ENCODE data around the gene CRISP3. TPM values are rescaled to one million over a fixed set of nuclear protein-coding genes. Genes with fewer than 3 reads are reported as not detected.

CRISP3 gene
- total and polyA plus RNA-seq, 9 of the 15 experiments (the other 6 are each of a cell fraction or from before 2014, with no cell fraction given), result 0.21 to 2.0 (median 0.58) TPM

GRCh38 chr6:49736017-49736508 is 8.1 kb downstream of the CRISP3 start (continued):
- TF ChIP-seq THAP12 (CRISPR knock-in tag; IDR thresholded peaks at IDR 0.05) (no peak), SMARCA4 (IDR thresholded peaks at IDR 0.05) (peak; percentile 96), HEY1 (CRISPR knock-in tag; IDR thresholded peaks at IDR 0.05; ENCODE audit: borderline replicate concordance) (no peak), MIER1 (IDR thresholded peaks at IDR 0.05; ENCODE audit: low read depth) (no peak), ZNF785 (CRISPR knock-in tag; IDR thresholded peaks at IDR 0.05) (no peak), PRMT5 (CRISPR knock-in tag; IDR thresholded peaks at IDR 0.05) (no peak), KDM1A (IDR thresholded peaks at IDR 0.05) (peak; percentile 19 to 39; a peak in 2 of 4 replicates), CHD2 (IDR thresholded peaks at IDR 0.05; ENCODE audit: low read depth, low read length) (no peak), SMAD2 (IDR thresholded peaks at IDR 0.05; ENCODE audit: low read depth, low read length) (no peak), ZNF165 (CRISPR knock-in tag; IDR thresholded peaks at IDR 0.05; ENCODE audit: borderline replicate concordance) (no peak), HDAC2 (IDR thresholded peaks at IDR 0.05) (peak; percentile 73; the same call in 1 of the 2 replicates), HDAC3 (IDR thresholded peaks at IDR 0.05; ENCODE audit: borderline replicate concordance, partially characterized antibody) (peak; percentile 64), SUPT5H (IDR thresholded peaks at IDR 0.05) (no peak), ZNF518B (CRISPR knock-in tag; IDR thresholded peaks at IDR 0.05) (no peak)
- TF ChIP-seq, protein P1, sequence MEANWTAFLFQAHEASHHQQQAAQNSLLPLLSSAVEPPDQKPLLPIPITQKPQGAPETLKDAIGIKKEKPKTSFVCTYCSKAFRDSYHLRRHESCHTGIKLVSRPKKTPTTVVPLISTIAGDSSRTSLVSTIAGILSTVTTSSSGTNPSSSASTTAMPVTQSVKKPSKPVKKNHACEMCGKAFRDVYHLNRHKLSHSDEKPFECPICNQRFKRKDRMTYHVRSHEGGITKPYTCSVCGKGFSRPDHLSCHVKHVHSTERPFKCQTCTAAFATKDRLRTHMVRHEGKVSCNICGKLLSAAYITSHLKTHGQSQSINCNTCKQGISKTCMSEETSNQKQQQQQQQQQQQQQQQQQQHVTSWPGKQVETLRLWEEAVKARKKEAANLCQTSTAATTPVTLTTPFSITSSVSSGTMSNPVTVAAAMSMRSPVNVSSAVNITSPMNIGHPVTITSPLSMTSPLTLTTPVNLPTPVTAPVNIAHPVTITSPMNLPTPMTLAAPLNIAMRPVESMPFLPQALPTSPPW (CRISPR knock-in tag; IDR thresholded peaks at IDR 0.05), result peak; percentile 48; the same call in 1 of the 2 replicates
- TF ChIP-seq, protein P2, sequence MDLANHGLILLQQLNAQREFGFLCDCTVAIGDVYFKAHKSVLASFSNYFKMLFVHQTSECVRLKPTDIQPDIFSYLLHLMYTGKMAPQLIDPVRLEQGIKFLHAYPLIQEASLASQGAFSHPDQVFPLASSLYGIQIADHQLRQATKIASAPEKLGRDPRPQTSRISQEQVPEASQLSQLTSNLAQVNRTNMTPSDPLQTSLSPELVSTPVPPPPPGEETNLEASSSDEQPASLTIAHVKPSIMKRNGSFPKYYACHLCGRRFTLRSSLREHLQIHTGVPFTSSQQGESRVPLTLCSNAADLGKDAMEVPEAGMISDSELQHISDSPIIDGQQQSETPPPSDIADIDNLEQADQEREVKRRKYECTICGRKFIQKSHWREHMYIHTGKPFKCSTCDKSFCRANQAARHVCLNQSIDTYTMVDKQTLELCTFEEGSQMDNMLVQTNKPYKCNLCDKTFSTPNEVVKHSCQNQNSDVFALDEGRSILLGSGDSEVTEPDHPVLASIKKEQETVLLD (IDR thresholded peaks at IDR 0.05), result peak; percentile 83; the same call in 1 of the 2 replicates
- TF ChIP-seq, protein P3, sequence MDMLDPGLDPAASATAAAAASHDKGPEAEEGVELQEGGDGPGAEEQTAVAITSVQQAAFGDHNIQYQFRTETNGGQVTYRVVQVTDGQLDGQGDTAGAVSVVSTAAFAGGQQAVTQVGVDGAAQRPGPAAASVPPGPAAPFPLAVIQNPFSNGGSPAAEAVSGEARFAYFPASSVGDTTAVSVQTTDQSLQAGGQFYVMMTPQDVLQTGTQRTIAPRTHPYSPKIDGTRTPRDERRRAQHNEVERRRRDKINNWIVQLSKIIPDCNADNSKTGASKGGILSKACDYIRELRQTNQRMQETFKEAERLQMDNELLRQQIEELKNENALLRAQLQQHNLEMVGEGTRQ (CRISPR knock-in tag; IDR thresholded peaks at IDR 0.05), result no peak
- TF ChIP-seq, protein P4, sequence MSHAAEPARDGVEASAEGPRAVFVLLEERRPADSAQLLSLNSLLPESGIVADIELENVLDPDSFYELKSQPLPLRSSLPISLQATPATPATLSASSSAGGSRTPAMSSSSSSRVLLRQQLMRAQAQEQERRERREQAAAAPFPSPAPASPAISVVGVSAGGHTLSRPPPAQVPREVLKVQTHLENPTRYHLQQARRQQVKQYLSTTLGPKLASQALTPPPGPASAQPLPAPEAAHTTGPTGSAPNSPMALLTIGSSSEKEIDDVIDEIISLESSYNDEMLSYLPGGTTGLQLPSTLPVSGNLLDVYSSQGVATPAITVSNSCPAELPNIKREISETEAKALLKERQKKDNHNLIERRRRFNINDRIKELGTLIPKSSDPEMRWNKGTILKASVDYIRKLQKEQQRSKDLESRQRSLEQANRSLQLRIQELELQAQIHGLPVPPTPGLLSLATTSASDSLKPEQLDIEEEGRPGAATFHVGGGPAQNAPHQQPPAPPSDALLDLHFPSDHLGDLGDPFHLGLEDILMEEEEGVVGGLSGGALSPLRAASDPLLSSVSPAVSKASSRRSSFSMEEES (CRISPR knock-in tag; IDR thresholded peaks at IDR 0.05), result no peak

All from K562 (cell line).